CD4-positive, alpha-beta T cell treated with Interleukin-4 for 4 hours (primary cell): ENCODE measurements around the gene CTNNA3.

Experiments used
- DNase-seq: peaks from one replicate; pipeline ENCODE4 v3.0.0-alpha.2; 2020

Gene CTNNA3

GRCh38 chr10:66990143-66990830 is 705.7 kb downstream of the CTNNA3 start:
- no peak for DNase-seq

GRCh38 chr10:66983475-66983818 is 712.5 kb downstream of the CTNNA3 start:
- no peak for DNase-seq

GRCh38 chr10:66982792-66983474 is 713.1 kb downstream of the CTNNA3 start:
- DNase-seq, result no peak

- DNase-seq, result no peak
Measured at GRCh38 chr10:66982053-66982420, 714.0 kb downstream of the CTNNA3 start.

- no peak for DNase-seq
Measured at GRCh38 chr10:66981361-66982052, 714.5 kb downstream of the CTNNA3 start.

- DNase-seq, result no peak
Measured at GRCh38 chr10:66980246-66980815, 715.7 kb downstream of the CTNNA3 start.

GRCh38 chr10:66964946-66965345 is 731.0 kb downstream of the CTNNA3 start:
- no peak for DNase-seq

GRCh38 chr10:66958466-66958865 is 737.5 kb downstream of the CTNNA3 start:
- no peak for DNase-seq

GRCh38 chr10:66951896-66952295 is 744.1 kb downstream of the CTNNA3 start:
- DNase-seq, result no peak

GRCh38 chr10:66943590-66943989 is 752.4 kb downstream of the CTNNA3 start:
- DNase-seq, result no peak

- DNase-seq, result no peak
Measured at GRCh38 chr10:66942407-66942806, 753.6 kb downstream of the CTNNA3 start.

GRCh38 chr10:66941491-66941890 is 754.5 kb downstream of the CTNNA3 start:
- no peak for DNase-seq

- no peak for DNase-seq
Measured at GRCh38 chr10:66940965-66941364, 755.0 kb downstream of the CTNNA3 start.

GRCh38 chr10:66934711-66935110 is 761.3 kb downstream of the CTNNA3 start:
- no peak for DNase-seq

GRCh38 chr10:66931949-66932343 is 764.0 kb downstream of the CTNNA3 start:
- no peak for DNase-seq

- DNase-seq, result no peak
Measured at GRCh38 chr10:66931340-66931948, 764.6 kb downstream of the CTNNA3 start.

GRCh38 chr10:66929375-66929774 is 766.6 kb downstream of the CTNNA3 start:
- no peak for DNase-seq

GRCh38 chr10:66928776-66929175 is 767.2 kb downstream of the CTNNA3 start:
- DNase-seq, result no peak

GRCh38 chr10:66927971-66928770 is 767.8 kb downstream of the CTNNA3 start:
- DNase-seq, result no peak

GRCh38 chr10:66927251-66927935 is 768.6 kb downstream of the CTNNA3 start:
- DNase-seq, result no peak

GRCh38 chr10:66926841-66927240 is 769.2 kb downstream of the CTNNA3 start:
- DNase-seq, result no peak
